GM21367 (cell line): ENCODE measurements around the gene KDM4C.
A peak's percentile ranks its signal among the peaks of the same experiment; 100 is the strongest.
"Not testable (repeated sequence)": the region's sequence is repeated elsewhere in the genome, so short reads cannot be mapped to it uniquely, and the experiment has no call there.

Experiments used
- ATAC-seq: cut with Tn5 transposase; IDR thresholded peaks from one replicate; pipeline ENCODE4 v1.9.1; 2021; ENCODE audit not compliant: unreplicated experiment

KDM4C gene

GRCh38 chr9:6928863-6929262 is 171.1 kb downstream of the KDM4C start:
- ATAC-seq: no peak

- ATAC-seq: no peak
Measured at GRCh38 chr9:6929441-6930215, 171.9 kb downstream of the KDM4C start.

GRCh38 chr9:6930827-6931226 is 173.1 kb downstream of the KDM4C start:
- no peak for ATAC-seq

GRCh38 chr9:6931913-6932312 is 174.1 kb downstream of the KDM4C start:
- ATAC-seq: peak; percentile 57

GRCh38 chr9:6936103-6936502 is 178.3 kb downstream of the KDM4C start:
- no peak for ATAC-seq

GRCh38 chr9:6937209-6937608 is 179.4 kb downstream of the KDM4C start:
- ATAC-seq: no peak

GRCh38 chr9:6938447-6938846 is 180.7 kb downstream of the KDM4C start:
- no peak for ATAC-seq

- ATAC-seq: no peak
Measured at GRCh38 chr9:6938873-6939272, 181.1 kb downstream of the KDM4C start.

GRCh38 chr9:6941501-6941900 is 183.7 kb downstream of the KDM4C start:
- ATAC-seq: no peak

GRCh38 chr9:6942406-6942805 is 184.6 kb downstream of the KDM4C start:
- ATAC-seq: no peak

- ATAC-seq: no peak
Measured at GRCh38 chr9:6943293-6943692, 185.5 kb downstream of the KDM4C start.

- ATAC-seq: no peak
Measured at GRCh38 chr9:6944093-6944551, 186.3 kb downstream of the KDM4C start.

- ATAC-seq: no peak
Measured at GRCh38 chr9:6944896-6945295, 187.1 kb downstream of the KDM4C start.

GRCh38 chr9:6945816-6946215 is 188.0 kb downstream of the KDM4C start:
- no peak for ATAC-seq

GRCh38 chr9:6946583-6947166 is 188.9 kb downstream of the KDM4C start:
- no peak for ATAC-seq

- not testable (repeated sequence) for ATAC-seq
Measured at GRCh38 chr9:6948921-6949320, 191.1 kb downstream of the KDM4C start.

- ATAC-seq: no peak
Measured at GRCh38 chr9:6955251-6955921, 197.6 kb downstream of the KDM4C start.

GRCh38 chr9:6956879-6957278 is 199.1 kb downstream of the KDM4C start:
- ATAC-seq: no peak

- ATAC-seq: no peak
Measured at GRCh38 chr9:6959270-6960000, 201.7 kb downstream of the KDM4C start.

- peak; percentile 39 for ATAC-seq
Measured at GRCh38 chr9:6960777-6961176, 203.0 kb downstream of the KDM4C start.

- no peak for ATAC-seq
Measured at GRCh38 chr9:6961845-6962522, 204.2 kb downstream of the KDM4C start.
